Esophagus (tissue), 2 donors: ENCODE results near the gene BNC2. TPM values are rescaled to one million over a fixed set of nuclear protein-coding genes. Genes with fewer than 3 reads are reported as not detected.

Experiments
- H3K27ac ChIP-seq, 2 donors: one replicate each; pipeline ENCODE4 v1.5.1; 2013; ENCODE audit warnings: low read depth in 2 of 2, mild to moderate bottlenecking in 2 of 2, inconsistent platforms in 1 of 2, low read length in 1 of 2, moderate library complexity in 1 of 2
- H3K27me3 ChIP-seq, 2 donors: one replicate each; pipeline ENCODE4 v1.6.1; 2013; ENCODE audit warnings: low read length in 2 of 2, control low read depth in 1 of 2, mild to moderate bottlenecking in 1 of 2; ENCODE audit not compliant: insufficient read depth in 2 of 2, control insufficient read depth in 1 of 2
- H3K36me3 ChIP-seq, 2 donors: one replicate each; pipeline ENCODE4 v1.6.1; 2013; ENCODE audit warnings: low read length in 1 of 2; ENCODE audit not compliant: control insufficient read depth in 2 of 2, insufficient read depth in 2 of 2
- H3K4me1 ChIP-seq, 2 donors: one replicate each; pipeline ENCODE4 v1.6.1; 2013; ENCODE audit warnings: low read length in 1 of 2; ENCODE audit not compliant: control insufficient read depth in 2 of 2, insufficient read depth in 2 of 2
- H3K4me3 ChIP-seq, 2 donors: one replicate each; pipeline ENCODE4 v1.5.1; 2013; ENCODE audit warnings: low read length in 2 of 2, mild to moderate bottlenecking in 2 of 2, low read depth in 1 of 2, moderate library complexity in 1 of 2
- H3K9me3 ChIP-seq, 2 donors: one replicate each; pipeline ENCODE4 v1.6.1; 2013; ENCODE audit warnings: mild to moderate bottlenecking in 2 of 2, low read depth in 1 of 2, low read length in 1 of 2, moderate library complexity in 1 of 2; ENCODE audit not compliant: control insufficient read depth in 2 of 2, insufficient read depth in 1 of 2
- WGBS, 2 donors: extraction: QIAGEN DNeasy Blood & Tissue Kit; methylation state at CpG; one replicate each; pipeline ENCODE4 v1.1.7; 2013; 5-methylcytosine and 5-hydroxymethylcytosine counted together
- polyA plus RNA-seq, 2 donors: library from polyadenylated mRNA; stranded (reverse); fragments of 200-250 nt; gene quantifications; one replicate each; pipeline ENCODE4 v1.2.3, GENCODE V29; 2013
- donor health status: healthy with polysubstance abuse.
- donor health status: Bipolar disorder and iron deficiency.

Gene BNC2
- polyA plus RNA-seq, 2 donors, result 1.1 to 1.6 TPM

DNA sequence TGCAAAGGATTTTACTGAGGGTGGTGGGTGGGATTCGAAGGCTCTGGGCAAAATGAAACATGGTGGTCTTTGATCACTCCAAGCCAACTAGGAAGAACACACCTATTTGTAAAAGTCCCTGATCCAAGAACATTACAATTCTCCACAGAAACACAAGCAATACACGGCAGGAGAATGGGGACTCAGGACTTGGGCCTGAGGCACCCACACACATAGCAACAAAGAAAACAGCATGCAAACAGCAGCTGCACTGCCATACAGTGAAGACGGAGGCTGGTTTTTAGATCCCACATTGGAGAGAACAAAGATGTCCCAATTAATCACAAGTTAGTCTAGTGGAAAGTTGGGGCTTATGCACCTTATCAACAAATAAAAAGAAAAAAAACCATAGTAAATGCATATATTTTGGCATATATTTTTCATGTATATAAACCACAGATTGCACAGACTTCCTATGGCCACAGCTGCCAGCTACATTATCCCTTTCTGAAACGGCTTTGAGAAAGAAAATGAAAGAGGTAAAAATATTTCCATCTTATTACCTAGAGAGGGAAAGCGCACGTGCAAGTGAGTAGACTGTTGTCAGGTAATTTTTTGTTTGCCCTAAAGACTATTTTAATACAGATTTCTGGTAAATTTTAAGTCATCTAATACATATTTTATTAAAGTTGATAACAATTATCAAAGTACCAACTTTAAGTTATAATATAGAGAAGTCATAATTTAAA lies 410.9 kb downstream of the BNC2 start:
- H3K27ac ChIP-seq, result peak overlapping the region in 1 of 2 donors; percentile 49
- no peaks in the 10 kb centered on the region for H3K27me3 ChIP-seq
- no peaks in the 10 kb centered on the region for H3K4me1 ChIP-seq
- H3K36me3 ChIP-seq, result no peaks in the 10 kb centered on the region
- H3K9me3 ChIP-seq, result no peaks in the 10 kb centered on the region
- 49 to 63% methylated on average over 6 of the region's 6 CpGs for WGBS, 2 donors
- H3K4me3 ChIP-seq, result no peak overlapping the region

DNA sequence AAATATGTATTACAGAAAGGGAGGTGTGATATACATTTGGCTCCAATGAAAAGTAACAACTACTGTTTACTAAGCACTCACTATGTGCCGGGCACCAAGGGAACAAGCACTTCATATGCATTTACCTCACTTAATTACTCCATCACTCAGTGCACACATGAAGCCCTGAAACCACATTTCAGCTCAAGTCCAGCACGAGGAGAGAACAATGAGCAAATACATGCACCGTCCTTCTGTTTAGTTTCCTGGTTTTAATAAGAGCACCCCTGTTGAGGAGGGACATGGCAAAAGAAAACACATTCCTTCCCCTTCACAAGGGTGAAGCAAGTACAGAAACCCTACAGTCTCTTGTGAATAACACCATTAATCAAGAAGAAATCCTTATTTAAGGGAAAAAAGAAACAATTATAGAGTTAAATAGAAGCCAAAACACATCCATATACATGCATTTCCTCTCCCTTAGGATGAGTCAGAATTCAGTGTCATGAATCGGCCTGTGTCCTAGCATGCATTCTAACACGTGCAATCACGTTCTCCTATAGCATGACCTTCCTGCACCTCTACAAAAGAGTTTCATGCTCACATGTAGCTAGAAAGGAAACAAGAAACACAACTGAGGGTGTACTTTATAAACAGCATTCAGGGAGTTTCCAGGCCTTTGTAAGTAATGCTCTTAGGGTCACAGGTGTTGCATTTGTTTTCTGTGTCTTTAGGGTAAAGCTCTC lies 411.6 kb downstream of the BNC2 start:
- Histone ChIP-seq H3K27me3 (no peaks in the 10 kb centered on the region), H3K4me3 (no peak overlapping the region), H3K27ac (peak overlapping the region; percentile 4 to 65), H3K4me1 (no peaks in the 10 kb centered on the region), H3K9me3 (no peaks in the 10 kb centered on the region), H3K36me3 (no peaks in the 10 kb centered on the region)
- WGBS, 2 donors, result 30 to 36% methylated on average over 6 of the region's 6 CpGs

GRCh38 chr9:16455842-16456241 lies 414.6 kb downstream of the BNC2 start:
- H3K9me3 ChIP-seq, result no peaks in the 10 kb centered on the region
- H3K4me3 ChIP-seq, result no peak overlapping the region

GRCh38 chr9:16453390-16453789 lies 417.1 kb downstream of the BNC2 start:
- Histone ChIP-seq H3K4me3 (no peak overlapping the region), H3K4me1 (no peaks in the 10 kb centered on the region), H3K27me3 (no peaks in the 10 kb centered on the region), H3K36me3 (no peaks in the 10 kb centered on the region), H3K9me3 (no peaks in the 10 kb centered on the region), H3K27ac (no peak overlapping the region)
- WGBS, 2 donors, result 70 to 76% methylated on average over 3 of the region's 3 CpGs

More at GRCh38 chr9:16455842-16456241, 414.6 kb downstream of the BNC2 start:
- H3K4me1 ChIP-seq, result no peaks in the 10 kb centered on the region
- H3K27ac ChIP-seq, result no peak overlapping the region
- no peaks in the 10 kb centered on the region for H3K36me3 ChIP-seq
- no peaks in the 10 kb centered on the region for H3K27me3 ChIP-seq

GRCh38 chr9:16450578-16450977 lies 419.9 kb downstream of the BNC2 start:
- H3K27ac ChIP-seq, result no peak overlapping the region
- no peaks in the 10 kb centered on the region for H3K27me3 ChIP-seq
- H3K36me3 ChIP-seq, result no peaks in the 10 kb centered on the region
- H3K4me3 ChIP-seq, result no peak overlapping the region
- no peaks in the 10 kb centered on the region for H3K4me1 ChIP-seq
- no peaks in the 10 kb centered on the region for H3K9me3 ChIP-seq
- WGBS, 2 donors, result 64 to 69% methylated on average over 3 of the region's 3 CpGs

- Histone ChIP-seq H3K4me3 (no peak overlapping the region), H3K27me3 (no peaks in the 10 kb centered on the region), H3K4me1 (no peaks in the 10 kb centered on the region), H3K27ac (no peak overlapping the region), H3K9me3 (no peaks in the 10 kb centered on the region), H3K36me3 (no peaks in the 10 kb centered on the region)
These were observed 420.4 kb downstream of the BNC2 start for GRCh38 chr9:16450043-16450442.

DNA sequence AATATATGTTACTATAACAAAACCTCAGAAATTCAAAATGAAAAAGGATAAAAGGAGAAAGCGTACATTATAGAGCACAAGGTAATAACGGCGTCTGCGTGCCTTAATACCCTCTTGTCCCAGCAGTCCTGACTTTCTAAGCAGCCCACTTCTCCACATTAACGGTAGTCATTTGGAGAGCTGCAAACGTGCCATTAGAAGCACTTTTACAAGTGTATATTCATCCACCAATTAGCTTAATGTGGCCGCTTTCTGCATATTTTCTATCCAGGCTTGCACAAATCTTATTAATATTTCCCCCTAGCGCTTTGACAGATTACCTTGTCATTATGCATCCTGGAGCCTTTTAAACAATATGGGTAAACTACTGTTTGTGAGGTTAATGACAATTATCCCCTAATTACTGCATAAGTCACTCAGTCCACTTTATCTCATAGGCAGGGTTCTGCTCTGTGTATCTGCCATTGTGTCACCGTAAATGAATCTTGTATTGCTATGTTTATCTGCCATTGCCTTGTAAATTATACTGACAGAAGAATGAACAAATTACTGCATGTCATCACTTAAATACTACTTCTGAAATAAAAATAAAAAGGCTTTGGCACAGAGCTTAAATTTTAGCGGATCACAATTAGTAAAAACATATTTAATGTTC lies 421.3 kb downstream of the BNC2 start:
- Histone ChIP-seq H3K4me1 (no peaks in the 10 kb centered on the region), H3K27ac (no peak overlapping the region), H3K9me3 (no peaks in the 10 kb centered on the region), H3K27me3 (no peaks in the 10 kb centered on the region), H3K4me3 (no peak overlapping the region), H3K36me3 (no peaks in the 10 kb centered on the region)
- 89 to 90% methylated on average over 10 of the region's 10 CpGs for WGBS, 2 donors

- 85% methylated on average over 3 of the region's 3 CpGs for WGBS, 2 donors
- Histone ChIP-seq H3K36me3 (no peaks in the 10 kb centered on the region), H3K27me3 (no peaks in the 10 kb centered on the region), H3K4me3 (no peak overlapping the region), H3K27ac (no peak overlapping the region), H3K4me1 (no peaks in the 10 kb centered on the region), H3K9me3 (no peaks in the 10 kb centered on the region)
These were observed 422.5 kb downstream of the BNC2 start for GRCh38 chr9:16447946-16448345.

- 74 to 77% methylated on average over 2 of the region's 2 CpGs for WGBS, 2 donors
These were observed 423.8 kb downstream of the BNC2 start for GRCh38 chr9:16446636-16447035.

More at GRCh38 chr9:16446636-16447035, 423.8 kb downstream of the BNC2 start:
- Histone ChIP-seq H3K4me3 (no peak overlapping the region), H3K27me3 (no peaks in the 10 kb centered on the region), H3K27ac (no peak overlapping the region), H3K4me1 (no peaks in the 10 kb centered on the region), H3K9me3 (no peaks in the 10 kb centered on the region), H3K36me3 (no peaks in the 10 kb centered on the region)
